Naive thymus-derived CD4-positive, alpha-beta T cell (primary cell): Measurements from ENCODE around the gene ARHGAP19. TPM values are rescaled to one million over a fixed set of nuclear protein-coding genes. Genes with fewer than 3 reads are reported as not detected.

Experiments
- ATAC-seq: fragments of 150-1000 bp; cut with Tn5 transposase; 2 replicates; pipeline ENCODE4 v1.10.0; 2021; ENCODE audit warnings: mild to moderate bottlenecking, moderate library complexity
- CTCF ChIA-PET: fragments of 350-600 bp; sonication (Branson Sonifier 250); formaldehyde crosslinking; loops from one replicate; lab custom pipeline; 2021; ENCODE audit warnings: antibody characterized with exemption; lab: Charles Lee
- POLR2A ChIA-PET: fragments of 350-600 bp; sonication (Branson Sonifier 250); formaldehyde crosslinking; loops from one replicate; lab custom pipeline; 2021; ENCODE audit warnings: antibody characterized with exemption, inconsistent platforms; lab: Charles Lee
- DNase-seq, 9 donors: peaks; one replicate each; pipeline versions ENCODE4 v3.0.0 to v3.0.0-alpha.2; 2020 to 2022; ENCODE audit warnings: mixed read lengths in 1 of 9
- H3K27ac ChIP-seq: one replicate; pipeline ENCODE4 v1.7.0; 2013; ENCODE audit warnings: mild to moderate bottlenecking, low read depth, low read length, moderate library complexity
- H3K27me3 ChIP-seq, 2 donors: one replicate each; pipeline ENCODE4 v1.7.0; 2013; ENCODE audit warnings: low read length in 2 of 2, mild to moderate bottlenecking in 2 of 2, moderate library complexity in 2 of 2; ENCODE audit not compliant: control insufficient read depth in 2 of 2, insufficient read depth in 2 of 2
- H3K36me3 ChIP-seq, 3 experiments: 1 replicate in 2 of 3; 2 replicates in 1 of 3; pipeline ENCODE4 v1.7.0; 2013; ENCODE audit warnings: low read length in 3 of 3, mild to moderate bottlenecking in 3 of 3, moderate library complexity in 1 of 3; ENCODE audit not compliant: insufficient read depth in 3 of 3, control insufficient read depth in 2 of 3
- H3K4me1 ChIP-seq, 2 donors: one replicate each; pipeline ENCODE4 v1.7.0; 2013; ENCODE audit warnings: low read length in 2 of 2, mild to moderate bottlenecking in 2 of 2, moderate library complexity in 1 of 2; ENCODE audit not compliant: control insufficient read depth in 2 of 2, insufficient read depth in 2 of 2
- H3K4me3 ChIP-seq: 2 replicates; pipeline ENCODE4 v1.7.0; 2013; ENCODE audit warnings: mild to moderate bottlenecking, low read length
- H3K9me3 ChIP-seq, 3 experiments: 1 replicate in 2 of 3; 2 replicates in 1 of 3; pipeline ENCODE4 v1.7.0; 2013; ENCODE audit warnings: low read length in 3 of 3; ENCODE audit not compliant: control insufficient read depth in 2 of 3
- H3K27ac Mint-ChIP-seq, 9 donors: one replicate each; pipeline ENCODE4 v1.8.0; 2020 to 2022; ENCODE audit warnings: mixed read lengths in 9 of 9, mild to moderate bottlenecking in 8 of 9, moderate library complexity in 5 of 9, inconsistent platforms in 2 of 9
- H3K27me3 Mint-ChIP-seq, 5 donors: one replicate each; pipeline ENCODE4 v1.8.0; 2021 to 2022; ENCODE audit warnings: mixed read lengths in 5 of 5, mild to moderate bottlenecking in 1 of 5
- H3K36me3 Mint-ChIP-seq, 5 donors: one replicate each; pipeline ENCODE4 v1.8.0; 2020 to 2022; ENCODE audit warnings: mixed read lengths in 5 of 5, mild to moderate bottlenecking in 3 of 5, inconsistent platforms in 1 of 5
- H3K4me1 Mint-ChIP-seq, 7 donors: one replicate each; pipeline ENCODE4 v1.8.0; 2020 to 2022; ENCODE audit warnings: mixed read lengths in 7 of 7, mild to moderate bottlenecking in 3 of 7, inconsistent platforms in 1 of 7
- H3K4me3 Mint-ChIP-seq, 10 donors: one replicate each; pipeline ENCODE4 v1.8.0; 2020 to 2022; ENCODE audit warnings: mild to moderate bottlenecking in 10 of 10, mixed read lengths in 10 of 10, moderate library complexity in 6 of 10, inconsistent platforms in 2 of 10
- H3K9me3 Mint-ChIP-seq, 11 donors: one replicate each; pipeline ENCODE4 v1.8.0; 2020 to 2022; ENCODE audit warnings: mixed read lengths in 11 of 11, mild to moderate bottlenecking in 4 of 11, inconsistent platforms in 1 of 11, moderate library complexity in 1 of 11
- intact Hi-C, 2 donors: fragments of 100-400 bp; cut with micrococcal nuclease; formaldehyde crosslinking; loops; one replicate each; pipeline ENCODE4 v1.15.1; 2023
- polyA plus RNA-seq, 2 donors: library from polyadenylated mRNA; unstranded; fragments of 300-500 nt; fragmentation: Illumina TruSeq; gene quantifications; one replicate each; pipeline ENCODE4 v1.2.3, GENCODE V29; 2021
- total RNA-seq, 6 experiments: library from RNA in 5 of 6; stranded (reverse) in 5 of 6; gene quantifications; 1 replicate in 5 of 6; 2 replicates in 1 of 6; pipeline ENCODE4 v1.2.3 and lab custom pipeline; 2021 to 2026

ARHGAP19 gene
- total and polyA plus RNA-seq, 7 experiments from 2014 or later = 5.7 to 40.1 (median 14.8) TPM

DNA sequence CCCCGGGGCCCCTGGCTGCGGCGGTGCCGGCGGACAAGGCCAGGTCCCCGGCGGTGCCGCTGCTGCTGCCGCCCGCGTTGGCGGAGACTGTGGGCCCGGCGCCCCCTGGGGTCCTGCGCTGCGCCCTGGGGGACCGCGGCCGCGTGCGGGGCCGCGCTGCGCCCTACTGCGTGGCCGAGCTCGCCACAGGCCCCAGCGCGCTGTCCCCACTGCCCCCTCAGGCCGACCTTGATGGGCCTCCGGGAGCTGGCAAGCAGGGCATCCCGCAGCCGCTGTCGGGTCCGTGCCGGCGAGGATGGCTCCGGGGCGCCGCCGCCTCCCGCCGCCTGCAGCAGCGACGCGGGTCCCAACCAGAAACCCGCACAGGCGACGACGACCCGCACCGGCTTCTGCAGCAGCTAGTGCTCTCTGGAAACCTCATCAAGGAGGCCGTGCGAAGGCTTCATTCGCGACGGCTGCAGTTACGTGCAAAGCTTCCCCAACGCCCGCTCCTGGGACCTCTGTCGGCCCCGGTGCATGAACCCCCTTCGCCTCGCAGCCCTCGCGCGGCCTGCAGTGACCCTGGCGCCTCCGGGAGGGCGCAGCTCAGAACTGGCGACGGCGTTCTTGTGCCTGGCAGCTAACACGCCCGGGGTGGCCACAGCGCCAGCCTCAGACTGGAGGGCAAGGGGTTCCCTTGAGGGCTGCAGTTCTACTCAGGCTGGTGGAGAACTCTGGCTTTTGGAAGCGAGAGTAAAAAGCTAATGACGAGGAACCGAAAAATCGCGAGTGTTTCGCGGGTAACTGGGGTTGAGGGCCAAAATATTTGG lies 27.4 kb upstream of the ARHGAP19 start:
- DNase-seq = peak; percentile 53 to 67 (median 63)
- H3K4me3 Mint-ChIP-seq = peak overlapping the region; percentile 83 to 99 (median 94)
- H3K36me3 ChIP-seq = no peaks in the 10 kb centered on the region
- ChIA-PET POLR2A (interaction anchor here (0.7 to 4.8 kb wide), 12 partner anchors 9 to 367 kb away, joined by 3 to 139 read pairs (median 4); partner anchors contain the start of genes ARHGAP19, AVPI1, FRAT2 and RRP12), CTCF (interaction anchor here (1.0 to 2.6 kb wide), 5 partner anchors 8 to 41 kb away, joined by 3 to 31 read pairs (median 4); partner anchors contain the start of genes ARHGAP19 and FRAT2)
- peaks cover 0 to 20% (median 0%) of the 10 kb centered on the region in 5 donors for H3K27me3 Mint-ChIP-seq
- ATAC-seq = peak; percentile 49
- no peaks in the 10 kb centered on the region for H3K9me3 ChIP-seq
- intact Hi-C loops = loop anchor here (1.0 to 5.0 kb wide), 9 partner anchors 13 to 321 kb away; partner anchors contain the start of genes ARHGAP19 (in 2 of the 2), EXOSC1 (in 2 of the 2), RRP12 (in 2 of the 2) and ZDHHC16 (in 2 of the 2)
- H3K4me3 ChIP-seq = peak overlapping the region; percentile 72
- peaks cover 0 to 7% (median 0%) of the 10 kb centered on the region in 11 donors for H3K9me3 Mint-ChIP-seq
- H3K27ac Mint-ChIP-seq = peak overlapping the region; percentile 82 to 100 (median 93)
- peaks cover 12 to 18% of the 10 kb centered on the region in 2 donors for H3K4me1 ChIP-seq
- peaks cover 0 to 8% (median 0%) of the 10 kb centered on the region in 5 donors for H3K36me3 Mint-ChIP-seq
- H3K27ac ChIP-seq = peak overlapping the region; percentile 100
- H3K27me3 ChIP-seq = no peaks in the 10 kb centered on the region
- peaks cover 20 to 40% (median 29%) of the 10 kb centered on the region in 7 donors for H3K4me1 Mint-ChIP-seq

DNA sequence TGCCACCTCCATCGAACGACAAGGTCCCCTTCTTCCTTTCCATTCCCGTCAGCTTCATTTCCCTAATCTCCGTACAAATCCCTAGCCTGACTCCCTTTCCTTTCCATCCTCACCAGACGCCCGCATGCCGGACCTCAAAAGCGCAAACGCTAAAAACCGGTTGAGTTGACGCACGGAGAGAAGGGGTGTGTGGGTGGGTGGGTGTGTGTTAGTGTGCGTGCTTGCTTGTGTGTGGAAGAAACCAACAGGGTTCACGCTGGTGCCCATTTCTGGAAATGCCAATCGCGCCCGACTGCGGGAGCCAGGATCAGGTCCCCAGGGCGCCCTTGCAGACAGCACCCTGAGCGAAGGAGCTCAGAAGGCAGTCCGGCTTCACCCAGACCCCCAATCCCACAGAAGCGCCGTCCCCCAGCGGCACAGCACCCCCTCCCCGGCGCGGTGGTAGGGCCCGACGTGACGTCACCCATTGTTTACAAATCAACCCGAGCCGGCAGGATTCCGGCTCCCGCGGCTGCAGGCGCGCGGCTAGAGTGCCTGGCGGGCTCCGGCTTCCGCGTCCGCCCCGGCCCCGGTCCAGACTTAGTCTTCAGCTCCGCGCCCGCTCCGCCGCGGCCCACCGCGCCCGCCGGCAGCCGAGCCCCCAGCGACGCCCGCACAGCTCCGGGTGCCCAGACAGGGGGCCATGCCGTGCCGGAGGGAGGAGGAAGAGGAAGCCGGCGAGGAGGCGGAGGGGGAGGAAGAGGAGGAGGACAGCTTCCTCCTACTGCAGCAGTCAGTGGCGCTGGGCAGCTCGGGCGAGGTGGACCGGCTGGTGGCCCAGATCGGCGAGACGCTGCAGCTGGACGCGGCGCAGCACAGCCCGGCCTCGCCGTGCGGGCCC lies 26.6 kb upstream of the ARHGAP19 start, which contains the start of gene FRAT1:
FRAT1 (plus strand) TSS at position 500 of the 880 bp plus-strand sequence; CDS start at position 683, 183 bp downstream.
- Histone ChIP-seq H3K36me3 (no peaks in the 10 kb centered on the region), H3K27ac (peak within 1 kb of the TSS; percentile 100), H3K4me1 (peaks cover 12 to 18% of the 10 kb centered on the region in 2 donors), H3K27me3 (no peaks in the 10 kb centered on the region), H3K4me3 (peak within 1 kb of the TSS; percentile 92), H3K9me3 (no peaks in the 10 kb centered on the region)
- intact Hi-C loops = loop anchor here (1.0 to 5.0 kb wide), 6 partner anchors 27 to 322 kb away; partner anchors contain the start of genes ARHGAP19 (in 2 of the 2), EXOSC1 (in 2 of the 2), ZDHHC16 (in 2 of the 2) and MMS19 (in 1 of the 2)
- POLR2A ChIA-PET = interaction anchor here (0.7 to 4.8 kb wide), 12 partner anchors 8 to 368 kb away, joined by 3 to 139 read pairs (median 4); partner anchors contain the start of genes ARHGAP19, AVPI1, FRAT2 and RRP12
- peak within 1 kb of the TSS; percentile 99 to 100 (median 99) for H3K27ac Mint-ChIP-seq
- CTCF ChIA-PET = interaction anchor here (1.4 to 2.6 kb wide), 4 partner anchors 9 to 41 kb away, joined by 4 to 31 read pairs (median 7); partner anchors contain the start of genes ARHGAP19 and FRAT2
- H3K4me1 Mint-ChIP-seq = peaks cover 20 to 40% (median 29%) of the 10 kb centered on the region in 7 donors
- peak within 1 kb of the TSS; percentile 92 to 99 (median 94) for H3K4me3 Mint-ChIP-seq
- ATAC-seq (peak; percentile 87), DNase-seq (peak; percentile 87 to 99 (median 95))
- H3K36me3 Mint-ChIP-seq = peaks cover 0 to 8% (median 0%) of the 10 kb centered on the region in 5 donors
- H3K9me3 Mint-ChIP-seq = peaks cover 0 to 7% (median 0%) of the 10 kb centered on the region in 11 donors
- peaks cover 0 to 20% (median 0%) of the 10 kb centered on the region in 5 donors for H3K27me3 Mint-ChIP-seq

DNA sequence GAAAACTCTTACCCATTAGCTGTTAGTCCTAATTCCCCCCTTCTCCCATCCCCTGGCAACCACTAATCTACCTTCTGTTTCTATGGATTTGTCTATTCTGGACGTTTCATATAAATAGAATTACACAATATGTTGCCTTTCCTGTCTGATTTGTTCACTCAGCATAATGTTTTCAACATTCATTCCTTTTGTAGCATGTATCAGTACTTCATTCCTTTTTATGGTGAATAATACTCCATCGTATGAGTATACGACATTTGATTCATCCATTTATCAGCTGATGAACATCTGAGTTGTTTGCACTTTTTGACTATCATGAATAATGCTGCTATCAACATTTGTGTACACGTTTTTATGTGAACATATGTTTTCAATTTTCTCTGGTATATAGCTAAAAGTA lies 22.2 kb upstream of the ARHGAP19 start:
- peak overlapping the region in 1 of 9 donors; percentile 38 for H3K27ac Mint-ChIP-seq

DNA sequence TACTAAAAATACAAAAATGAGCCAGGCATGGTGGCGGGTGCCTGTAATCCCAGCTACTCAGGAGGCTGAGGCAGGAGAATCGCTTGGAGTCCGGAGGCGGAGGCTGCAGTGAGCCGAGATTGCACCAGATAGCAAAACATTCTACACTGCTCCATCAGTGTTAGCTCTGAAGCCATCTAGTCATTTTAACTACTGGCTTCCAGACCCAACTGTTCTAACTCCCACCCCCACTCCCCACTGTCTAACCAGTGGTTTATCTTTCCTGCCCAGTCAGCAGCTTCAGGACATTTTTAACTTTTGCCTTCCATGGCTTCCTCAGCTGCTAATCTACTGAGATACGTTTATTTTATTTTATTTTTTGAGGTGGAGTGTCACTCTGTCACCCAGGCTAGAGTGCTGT lies 20.5 kb upstream of the ARHGAP19 start:
- Histone ChIP-seq H3K36me3 (no peaks in the 10 kb centered on the region), H3K9me3 (no peaks in the 10 kb centered on the region), H3K4me3 (no peak overlapping the region), H3K27me3 (no peaks in the 10 kb centered on the region), H3K27ac (no peak overlapping the region), H3K4me1 (peaks cover 0 to 3% of the 10 kb centered on the region in 2 donors)
- DNase-seq = no peak
- H3K36me3 Mint-ChIP-seq = no peaks in the 10 kb centered on the region
- ChIA-PET CTCF (interaction anchor here (1.7 kb wide), 1 partner anchor 34 kb away, joined by 6 read pairs; no protein-coding TSS in a partner anchor), POLR2A (no interaction called here)
- intact Hi-C loops = no loop called here
- H3K4me1 Mint-ChIP-seq = peaks cover 0 to 9% (median 1%) of the 10 kb centered on the region in 7 donors
- no peak overlapping the region for H3K27ac Mint-ChIP-seq
- ATAC-seq = no peak
- peaks cover 0 to 3% (median 0%) of the 10 kb centered on the region in 5 donors for H3K27me3 Mint-ChIP-seq
- no peak overlapping the region for H3K4me3 Mint-ChIP-seq
- no peaks in the 10 kb centered on the region for H3K9me3 Mint-ChIP-seq

More for the DNA sequence above, 22.2 kb upstream of the ARHGAP19 start:
- Mint-ChIP-seq H3K27me3 (peaks cover 0 to 6% (median 0%) of the 10 kb centered on the region in 5 donors), H3K4me3 (no peak overlapping the region), H3K36me3 (no peaks in the 10 kb centered on the region), H3K9me3 (peaks cover 0 to 7% (median 0%) of the 10 kb centered on the region in 11 donors), H3K4me1 (peaks cover 5 to 14% (median 10%) of the 10 kb centered on the region in 7 donors)
- Histone ChIP-seq H3K4me3 (no peak overlapping the region), H3K9me3 (no peaks in the 10 kb centered on the region), H3K27ac (no peak overlapping the region), H3K27me3 (no peaks in the 10 kb centered on the region), H3K4me1 (peaks cover 0 to 9% of the 10 kb centered on the region in 2 donors), H3K36me3 (no peaks in the 10 kb centered on the region)
- ChIA-PET POLR2A (interaction anchor here (1.4 kb wide), 1 partner anchor 10 kb away, joined by 3 read pairs; no protein-coding TSS in a partner anchor), CTCF (no interaction called here)
- no peak for ATAC-seq
- DNase-seq = no peak
- intact Hi-C loops = loop anchor here in 1 of 2 donors (5.0 kb wide), 1 partner anchor 133 kb away; the partner anchor contains the start of genes EXOSC1 and ZDHHC16

DNA sequence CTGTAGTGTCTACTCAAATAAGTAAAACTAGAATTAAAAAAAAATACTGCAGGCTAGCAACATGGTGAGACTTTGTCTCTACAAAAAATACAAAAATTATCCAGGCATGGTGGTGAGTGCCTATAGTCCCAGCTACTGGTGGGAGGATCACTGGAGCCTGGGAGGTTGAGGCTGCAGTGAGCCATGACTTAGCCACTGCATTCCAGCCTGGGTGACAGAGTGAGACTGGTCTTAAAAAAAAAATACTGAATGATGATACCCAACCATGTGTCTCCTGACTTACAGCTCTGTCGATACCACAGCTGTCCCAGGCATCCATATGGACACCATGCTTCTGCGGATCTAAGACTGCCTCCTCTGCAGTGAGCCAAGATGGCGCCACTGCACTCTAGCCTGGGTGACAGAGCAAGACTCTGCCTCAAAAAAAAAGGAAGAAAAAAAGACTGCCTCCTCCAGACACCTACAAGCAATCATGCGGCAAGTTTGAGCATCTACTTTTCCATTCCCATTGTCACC lies 18.7 kb upstream of the ARHGAP19 start:
- intact Hi-C loops = no loop called here
- H3K9me3 ChIP-seq = no peaks in the 10 kb centered on the region
- H3K36me3 ChIP-seq = no peaks in the 10 kb centered on the region
- Mint-ChIP-seq H3K9me3 (no peaks in the 10 kb centered on the region), H3K4me3 (no peak overlapping the region), H3K36me3 (no peaks in the 10 kb centered on the region), H3K27ac (no peak overlapping the region), H3K27me3 (peaks cover 0 to 3% (median 0%) of the 10 kb centered on the region in 5 donors), H3K4me1 (no peaks in the 10 kb centered on the region)
- no peak overlapping the region for H3K4me3 ChIP-seq
- ChIA-PET POLR2A (interaction anchor here (0.7 to 1.5 kb wide), 2 partner anchors 8 to 47 kb away, joined by 3 read pairs; partner anchors contain the start of gene FRAT1), CTCF (no interaction called here)
- H3K27me3 ChIP-seq = no peaks in the 10 kb centered on the region
- ATAC-seq (no peak), DNase-seq (no peak)
- no peak overlapping the region for H3K27ac ChIP-seq
- no peaks in the 10 kb centered on the region for H3K4me1 ChIP-seq
